Fibroblast of skin of abdomen (primary cell): ENCODE data around the gene ARPC3. TPM values are rescaled to one million over a fixed set of nuclear protein-coding genes. Genes with fewer than 3 reads are reported as not detected.
"Not testable (repeated sequence)": the region's sequence is repeated elsewhere in the genome, so short reads cannot be mapped to it uniquely, and the experiment has no call there.

ENCODE experiments used
- DNase-seq: peaks from one replicate; pipeline ENCODE4 v3.0.0-alpha.2; 2013
- polyA plus RNA-seq, 2 experiments: library from polyadenylated mRNA; unstranded; fragments of 120-200 nt; gene quantifications; one replicate each; pipeline ENCODE4 v1.2.1, GENCODE V29; 2013; ENCODE audit not compliant: insufficient read length in 2 of 2

The ARPC3 gene
- 297 TPM for polyA plus RNA-seq (2013, experiment 1 of 2; ENCODE audit: insufficient read length)
- 300 TPM for polyA plus RNA-seq (2013, experiment 2 of 2; ENCODE audit: insufficient read length)

DNA sequence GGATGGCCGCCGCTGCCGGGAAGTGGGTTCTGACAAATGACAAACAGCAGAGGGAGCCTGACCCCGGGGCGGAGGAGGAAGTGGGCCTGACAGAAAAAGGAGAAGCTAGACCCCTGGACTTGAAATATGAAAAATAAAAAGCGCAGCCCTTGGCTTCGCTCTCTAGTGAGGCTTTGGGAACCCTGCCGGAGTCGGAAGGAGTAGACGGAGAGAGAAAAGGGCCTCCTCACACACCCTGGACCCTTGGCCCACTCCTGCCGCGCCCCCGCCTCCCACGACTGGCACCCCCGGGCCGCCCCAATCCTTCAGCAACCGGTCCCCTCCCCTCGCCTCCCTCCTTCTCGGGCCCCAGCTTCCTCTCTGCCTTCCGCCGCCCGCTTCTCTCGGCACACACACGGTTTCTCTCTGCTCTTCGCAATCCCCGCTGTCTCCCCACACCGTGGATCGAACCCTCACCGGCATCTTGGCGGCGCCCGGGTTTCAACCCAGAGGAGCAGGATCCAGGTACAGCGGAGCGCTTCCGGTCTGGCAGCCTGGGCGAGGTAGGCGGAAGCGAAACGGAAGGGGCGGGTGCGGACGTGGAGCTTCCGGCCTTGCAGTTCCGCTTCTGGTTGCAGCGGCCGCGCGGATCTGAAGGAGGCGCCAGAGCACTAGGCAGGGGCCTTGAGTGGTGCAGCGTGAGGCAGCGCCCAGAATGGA is at the start of gene ARPC3:
ARPC3 (minus strand) TSS at position 539 of the 699 bp plus-strand sequence; CDS start at position 462, 77 bp downstream.
- DNase-seq = peak; percentile 95

DNA sequence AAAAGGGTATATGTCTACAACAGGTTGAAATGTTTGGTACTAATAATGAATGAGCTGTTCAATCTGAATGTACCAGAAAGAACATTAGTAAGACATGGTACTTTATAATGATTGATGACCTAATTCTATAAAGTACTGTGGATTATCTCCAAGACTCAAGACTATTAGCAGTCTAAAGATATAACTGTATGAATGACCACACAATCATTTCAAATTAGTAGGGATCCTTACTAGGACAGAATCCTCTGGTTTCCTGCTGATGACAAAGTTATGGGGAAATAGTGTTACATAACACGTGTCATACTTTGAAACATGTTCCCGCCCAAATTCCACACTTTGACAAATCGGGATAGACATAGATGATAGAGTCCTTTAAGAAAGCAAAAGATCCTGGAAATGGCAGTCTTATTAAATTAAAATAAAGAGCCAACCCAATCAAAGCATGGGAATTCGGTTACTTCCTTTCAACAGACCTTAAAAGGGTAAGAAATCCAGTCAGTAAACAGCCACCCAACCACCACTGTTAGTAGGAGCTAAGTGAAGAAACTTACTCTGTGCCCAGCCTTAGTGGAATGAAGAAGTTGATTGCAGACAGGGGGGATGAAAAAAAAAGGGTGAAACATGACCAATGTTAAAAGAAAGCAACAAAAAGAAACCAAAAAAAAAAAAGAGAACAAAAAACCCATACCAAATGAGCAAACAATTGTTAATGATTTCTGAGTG is 49.0 kb upstream of the ARPC3 start:
- DNase-seq = peak; percentile 39

DNA sequence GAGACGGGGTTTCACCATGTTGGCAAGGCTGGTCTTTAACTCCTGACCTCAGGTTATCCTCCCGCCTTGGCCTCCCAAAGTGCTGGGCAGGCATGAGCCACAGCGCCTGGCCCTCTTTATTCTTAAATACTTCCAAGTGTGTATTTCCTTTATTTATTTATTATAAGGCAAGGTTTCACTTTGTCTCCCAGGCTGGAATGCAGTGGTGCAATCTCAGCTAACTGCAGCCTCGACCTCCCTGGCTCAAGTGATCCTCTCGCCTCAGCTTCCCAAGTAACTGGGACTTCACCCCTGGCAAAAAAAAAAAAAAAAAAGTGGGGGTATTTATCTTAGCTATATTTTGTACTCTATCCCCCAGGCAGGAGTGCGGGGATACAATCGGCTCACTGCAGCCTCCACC is 25.3 kb upstream of the ARPC3 start:
- DNase-seq = no peak

DNA sequence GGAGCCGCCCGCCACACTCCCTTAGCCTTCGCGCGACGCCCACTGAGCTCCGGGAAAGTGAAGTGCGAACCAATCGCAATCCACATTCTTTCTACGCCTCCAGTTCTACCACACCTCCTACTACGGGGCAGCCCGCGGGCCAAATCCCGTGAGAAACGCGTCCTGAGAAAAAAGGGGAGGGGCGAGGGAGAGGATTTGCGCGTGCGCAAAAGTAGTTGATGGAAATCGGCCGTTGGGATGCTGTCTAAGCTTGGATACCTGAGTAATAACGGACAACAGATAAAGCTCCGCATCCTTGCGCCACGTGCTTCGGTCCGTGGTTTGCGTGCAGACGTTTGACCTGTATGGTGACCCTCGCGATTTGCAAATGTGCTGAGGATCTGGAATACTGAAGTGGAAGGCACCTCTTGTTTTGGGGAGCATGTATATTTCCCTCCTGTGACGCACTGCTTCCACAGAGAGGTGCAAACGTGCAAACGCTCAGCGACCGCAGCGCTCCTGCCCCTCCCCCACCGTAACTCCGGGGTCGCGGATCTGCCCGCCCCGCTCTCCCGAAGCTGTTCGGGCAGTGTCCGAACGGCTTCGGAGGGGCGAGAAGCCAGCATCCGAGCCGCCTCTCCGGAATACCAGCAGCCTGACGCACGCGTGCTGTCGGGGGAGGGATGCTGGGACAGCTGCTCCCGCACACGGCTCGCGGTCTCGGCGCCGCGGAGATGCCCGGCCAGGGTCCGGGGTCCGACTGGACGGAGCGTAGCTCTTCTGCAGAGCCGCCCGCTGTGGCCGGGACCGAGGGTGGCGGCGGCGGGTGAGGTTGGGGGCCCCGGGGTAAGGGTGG is 18.3 kb upstream of the ARPC3 start, which contains the start of the genes FAM216A and GPN3:
FAM216A (plus strand) TSS at position 632 of the 835 bp plus-strand sequence; CDS start at position 663, 31 bp downstream.
GPN3 (minus strand) TSS at position 44 of the 835 bp plus-strand sequence. CDS start 54 bp downstream, outside the sequence.
- DNase-seq = peak; percentile 99

DNA sequence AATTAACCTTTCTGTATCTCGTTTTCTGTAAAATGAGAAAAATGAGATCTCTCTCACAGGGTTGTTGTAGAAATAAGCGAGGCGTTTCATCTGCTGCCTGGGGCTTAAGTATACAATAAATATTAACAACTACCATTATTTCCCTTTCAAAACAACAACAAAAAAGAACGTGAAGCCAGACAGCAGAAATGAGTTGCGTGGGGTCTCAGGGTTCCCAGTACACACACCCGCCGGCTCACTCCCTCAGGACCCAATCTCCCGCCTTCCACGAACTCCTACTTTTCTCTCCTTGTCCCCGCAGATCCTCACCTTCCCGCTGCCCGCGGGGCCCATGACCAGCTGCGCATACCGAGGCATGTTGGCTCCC is 17.7 kb upstream of the ARPC3 start:
- DNase-seq = no peak

DNA sequence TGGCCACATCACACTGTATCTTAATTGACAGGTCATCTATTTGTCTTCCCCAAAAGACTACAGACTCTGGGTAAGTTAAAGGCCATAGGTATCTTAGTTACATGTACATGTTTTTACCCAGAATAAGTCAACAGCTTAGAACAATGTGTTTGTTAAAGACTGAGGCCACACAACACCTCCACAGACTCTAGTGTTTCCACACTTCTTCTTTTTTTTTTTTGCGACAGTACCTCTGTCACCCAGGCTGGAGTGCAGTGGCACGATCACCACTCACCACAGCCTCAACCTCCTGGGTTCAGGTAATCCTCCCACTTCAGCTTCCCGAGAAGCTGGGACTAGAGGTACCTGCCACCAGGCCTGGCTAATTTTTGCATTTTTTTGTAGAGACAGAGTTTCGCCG is 16.7 kb upstream of the ARPC3 start:
- DNase-seq = no peak

DNA sequence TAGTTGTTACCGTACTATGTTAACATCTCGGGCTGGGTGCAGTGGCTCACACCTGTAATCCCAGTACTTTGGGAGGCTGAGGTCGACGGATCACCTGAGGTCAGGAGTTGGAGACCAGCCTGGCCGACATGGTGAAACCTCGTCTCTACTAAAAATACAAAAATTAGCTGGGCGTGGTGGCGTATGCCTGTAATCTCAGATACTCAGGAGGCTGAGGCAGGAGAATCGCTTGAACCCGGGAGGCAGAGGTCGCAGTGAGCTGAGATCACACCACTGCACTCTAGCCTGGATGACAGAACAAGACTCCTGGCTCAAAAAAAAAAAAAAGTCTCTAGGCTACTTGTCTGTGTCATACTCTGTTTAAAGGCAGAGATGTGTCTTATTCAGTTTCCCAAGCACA is 15.6 kb upstream of the ARPC3 start:
- DNase-seq = not testable (repeated sequence)

DNA sequence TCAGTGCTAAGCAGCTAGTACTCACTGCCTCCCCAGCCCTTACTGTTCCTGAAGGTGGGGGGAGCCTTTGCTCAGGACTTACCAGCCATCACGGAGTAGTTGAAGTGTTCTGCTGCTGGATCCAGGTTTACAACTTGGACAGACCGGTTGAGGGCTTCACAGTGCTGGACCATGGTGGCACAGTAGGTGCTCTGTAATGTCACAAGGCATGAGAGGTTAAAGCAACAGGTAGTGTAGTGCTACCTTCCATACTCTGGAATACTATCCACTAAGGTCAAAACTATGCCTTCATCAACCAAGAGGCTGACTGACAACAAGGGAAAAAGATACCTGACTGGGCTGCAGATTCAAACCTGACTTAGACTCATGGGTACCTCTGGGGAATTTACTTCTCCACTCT is 14.9 kb upstream of the ARPC3 start:
- DNase-seq = no peak

DNA sequence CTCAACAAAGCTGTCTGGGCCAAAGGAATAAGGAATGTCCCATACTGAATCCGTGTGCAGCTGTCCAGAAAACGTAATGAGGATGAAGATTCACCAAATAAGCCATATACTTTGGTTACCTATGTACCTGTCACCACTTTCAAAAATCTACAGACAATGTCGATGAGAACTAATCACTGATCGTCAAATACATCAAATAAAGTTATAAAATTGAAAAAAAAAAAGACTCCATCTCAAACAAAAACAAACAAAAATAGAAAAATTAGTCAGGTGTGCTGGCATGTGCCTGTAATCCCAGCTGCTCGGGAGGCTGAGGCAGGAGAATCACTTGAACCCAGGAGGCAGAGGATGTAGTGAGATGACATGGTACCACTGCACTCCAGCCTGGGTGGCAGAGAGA is 11.1 kb upstream of the ARPC3 start:
- DNase-seq = not testable (repeated sequence)

DNA sequence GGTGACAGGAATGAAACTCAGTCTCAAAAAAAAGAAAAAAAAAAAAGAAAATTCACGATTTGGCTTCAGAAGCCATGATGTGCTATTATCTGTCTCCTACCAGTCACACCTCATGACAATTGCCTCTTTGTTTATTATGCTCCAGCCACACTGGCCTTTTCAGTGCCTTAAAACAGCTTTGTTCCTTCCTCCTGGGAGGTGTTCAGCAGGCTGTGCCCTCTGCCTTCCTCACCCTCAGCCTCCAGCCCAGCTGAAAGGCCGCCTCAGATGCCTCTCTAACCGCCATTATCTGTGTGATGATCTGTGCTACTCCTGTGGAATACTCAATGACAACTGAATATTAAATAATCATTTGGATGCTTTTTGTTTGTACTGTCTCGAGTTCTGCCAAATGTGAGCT is 8.6 kb upstream of the ARPC3 start:
- DNase-seq = no peak

DNA sequence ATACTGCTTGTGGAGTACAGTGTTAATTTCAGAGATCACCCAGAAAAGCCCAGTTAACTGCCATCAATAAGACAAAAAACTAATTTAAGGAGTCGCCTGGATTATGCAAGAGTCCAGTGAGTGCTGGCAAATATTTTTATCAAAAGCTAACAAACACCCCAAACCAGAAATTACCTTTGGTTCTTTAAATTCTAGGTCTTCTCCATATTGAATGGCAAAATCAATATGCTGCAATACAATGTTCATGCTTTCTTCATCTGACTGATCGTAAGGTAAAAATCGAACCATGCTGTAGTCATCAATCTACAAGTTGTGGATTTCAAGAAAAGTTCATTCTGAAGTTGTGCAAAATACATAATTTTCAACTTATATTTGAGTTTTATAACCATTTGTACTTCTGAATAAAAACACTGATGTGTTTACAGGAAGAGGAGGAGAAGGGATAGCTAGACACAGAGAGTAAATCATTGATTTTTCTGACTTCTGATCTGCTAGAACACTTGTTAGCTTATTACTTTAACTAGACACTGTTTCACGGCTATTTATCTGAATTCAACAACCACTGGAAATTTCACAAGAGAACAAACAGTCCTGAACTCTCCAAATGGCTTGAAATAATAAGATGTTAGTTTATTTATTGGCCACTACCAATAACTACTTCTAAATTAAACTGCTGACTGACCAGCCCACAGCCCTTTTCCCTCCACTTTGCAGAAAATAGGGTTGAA is 3.6 kb upstream of the ARPC3 start:
- DNase-seq = no peak

DNA sequence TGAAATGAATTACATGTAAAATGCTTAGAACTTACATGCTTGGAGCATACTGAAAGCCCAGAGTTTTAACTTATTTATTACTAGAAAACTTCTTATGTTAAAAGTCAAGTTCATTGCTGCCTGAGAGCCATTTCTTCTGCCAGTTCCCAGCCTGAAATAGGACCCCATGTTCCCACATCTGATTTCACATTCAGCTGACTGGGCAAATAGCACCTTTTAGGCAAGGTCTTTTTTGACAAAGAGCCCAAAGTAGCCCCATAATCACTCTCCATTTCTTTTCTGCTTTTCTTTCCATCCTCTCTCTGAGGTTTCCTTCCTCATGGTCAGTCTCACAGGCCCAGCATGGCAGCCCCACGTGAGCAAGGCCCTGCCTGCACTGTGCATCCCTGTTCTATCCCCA is 1.1 kb upstream of the ARPC3 start:
- DNase-seq = no peak

DNA sequence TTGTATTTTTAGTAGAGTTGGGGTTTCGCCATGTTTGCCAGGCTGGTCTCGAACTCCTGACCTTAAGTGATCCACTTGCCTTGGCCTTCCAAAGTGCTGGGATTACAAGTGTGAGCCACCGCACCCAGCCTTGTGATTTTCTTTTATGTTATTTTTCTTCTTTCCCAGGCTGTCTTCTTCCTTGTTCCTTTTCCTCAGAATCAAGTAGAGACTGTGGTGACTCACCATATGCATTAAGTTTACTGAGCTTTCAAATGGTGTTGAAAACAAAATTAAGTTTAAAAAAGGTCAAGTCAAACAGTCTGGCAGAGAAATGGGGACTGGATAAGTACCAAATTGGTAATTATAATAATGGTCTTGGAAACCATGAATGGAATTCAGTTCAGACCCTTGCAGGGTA is 5.7 kb downstream of the ARPC3 start:
- DNase-seq = no peak

DNA sequence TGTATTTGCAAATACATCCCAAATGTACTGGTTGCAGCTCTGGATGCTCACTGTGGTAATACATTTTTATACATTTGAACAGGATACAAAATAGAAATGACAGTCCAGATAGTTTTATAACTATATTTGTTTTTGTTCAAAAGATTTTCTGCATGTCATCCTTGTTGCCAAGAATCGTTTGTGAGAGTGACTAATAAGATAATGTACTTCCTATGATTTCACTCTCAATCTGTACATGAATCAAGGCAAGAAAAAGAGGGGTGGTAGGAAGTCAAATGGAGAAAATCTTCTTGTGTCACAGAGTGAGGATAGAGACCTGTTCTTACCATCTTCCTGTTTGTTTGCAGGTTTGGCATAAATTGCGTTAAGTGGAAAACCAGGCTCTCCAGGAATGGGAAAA is 13.9 kb downstream of the ARPC3 start:
- no peak for DNase-seq

DNA sequence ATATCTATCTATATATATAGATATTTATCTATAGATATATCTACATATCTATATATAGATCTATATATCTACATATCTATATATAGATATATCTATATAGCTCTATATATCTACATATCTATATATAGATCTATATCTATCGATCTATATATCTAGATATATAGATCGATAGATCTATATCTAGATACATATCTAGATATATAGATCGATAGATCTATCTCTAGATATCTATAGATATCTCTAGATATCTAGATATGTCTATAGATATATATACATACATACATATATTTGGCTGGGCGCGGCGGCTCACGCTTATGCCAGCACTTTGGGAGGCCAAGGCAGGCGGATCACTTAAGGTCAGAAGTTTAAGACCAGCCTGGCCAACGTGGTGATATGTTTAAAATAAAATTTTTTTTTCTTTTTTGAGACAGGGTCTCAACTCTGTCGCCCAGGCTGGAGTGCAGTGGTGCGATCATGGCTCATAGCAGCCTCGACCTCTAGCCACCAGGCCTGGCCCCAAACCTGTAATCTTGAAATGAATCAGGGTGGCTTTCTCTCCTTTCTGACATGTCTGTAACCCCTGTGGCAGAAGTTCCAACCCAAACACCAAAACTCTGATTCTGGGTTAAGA is 18.1 kb downstream of the ARPC3 start:
- DNase-seq = no peak

DNA sequence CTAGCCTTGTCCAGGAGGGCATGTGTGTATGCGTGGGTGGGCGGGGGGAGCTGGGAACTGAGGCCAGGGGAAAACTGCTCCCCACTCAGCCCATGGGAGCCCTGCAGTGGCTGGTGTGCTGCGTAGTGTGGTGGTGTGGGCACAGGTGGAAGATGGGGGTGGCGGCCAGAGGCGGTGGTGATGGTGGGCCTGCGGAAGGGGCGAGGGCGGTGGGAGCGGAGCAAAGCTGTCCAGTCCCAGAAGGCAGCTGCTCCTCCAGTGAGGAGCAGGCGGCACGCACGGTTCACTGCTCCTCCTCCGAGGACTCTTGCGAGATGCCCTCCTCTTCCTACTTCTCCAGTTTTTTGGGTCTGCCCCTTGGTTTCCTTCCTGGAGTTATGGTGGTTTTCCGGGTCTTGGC is 20.5 kb downstream of the ARPC3 start:
- not testable (repeated sequence) for DNase-seq

DNA sequence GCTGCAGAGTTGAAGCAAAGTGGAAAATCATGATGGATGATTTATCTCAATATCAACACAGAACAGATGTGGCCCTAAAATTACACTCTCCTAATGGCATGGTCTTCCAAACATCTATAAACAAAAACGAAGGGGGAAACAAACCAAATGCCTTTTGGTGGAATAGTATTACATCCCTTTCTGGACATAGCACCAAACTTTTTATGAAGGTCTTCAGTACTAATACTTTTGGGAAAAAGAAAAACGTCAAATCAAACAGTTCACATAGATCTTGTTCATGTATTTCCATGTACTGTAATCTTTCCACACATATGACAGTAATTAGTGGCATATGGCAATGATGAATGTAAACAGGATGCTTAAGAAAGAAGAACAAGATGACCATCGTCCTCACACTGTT is 23.7 kb downstream of the ARPC3 start:
- DNase-seq = peak; percentile 26

DNA sequence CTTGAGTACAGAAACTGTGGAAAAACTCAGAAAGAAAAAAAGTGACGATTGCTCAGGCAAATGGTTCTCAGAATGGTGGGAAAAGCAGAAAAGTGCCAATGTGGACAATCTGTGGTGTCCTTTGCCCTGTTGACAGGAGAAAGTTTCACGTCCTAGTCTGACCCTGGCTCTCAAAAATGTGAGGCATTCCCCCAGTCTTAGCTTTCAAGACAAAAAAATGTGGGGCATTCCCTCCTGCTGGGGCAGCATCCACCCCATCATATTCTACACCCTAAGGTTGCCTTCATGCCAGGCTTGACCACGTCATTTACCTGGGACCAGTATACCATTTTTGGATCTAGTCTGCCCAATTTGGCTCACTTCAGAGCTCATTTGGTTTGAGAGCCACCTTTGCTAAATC is 25.9 kb downstream of the ARPC3 start:
- DNase-seq = no peak

DNA sequence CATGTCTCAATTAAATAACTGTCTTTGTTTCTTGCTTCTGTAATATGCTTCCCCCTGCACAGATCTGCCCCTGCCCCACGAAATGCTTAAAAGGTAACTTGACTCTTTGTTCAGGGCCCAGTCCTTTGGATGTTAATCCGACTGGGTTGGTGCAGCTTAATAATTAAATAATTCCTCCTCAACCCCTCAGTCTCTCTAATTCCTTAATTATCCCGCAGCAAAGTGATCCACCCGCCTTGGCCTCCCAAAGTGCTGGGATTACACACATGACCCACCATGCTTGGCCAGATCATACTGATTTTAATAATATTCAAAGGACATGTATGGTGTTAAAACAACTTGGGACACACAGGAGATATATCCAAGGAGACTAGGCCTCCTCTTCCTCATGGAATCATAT is 28.4 kb downstream of the ARPC3 start:
- DNase-seq = no peak

DNA sequence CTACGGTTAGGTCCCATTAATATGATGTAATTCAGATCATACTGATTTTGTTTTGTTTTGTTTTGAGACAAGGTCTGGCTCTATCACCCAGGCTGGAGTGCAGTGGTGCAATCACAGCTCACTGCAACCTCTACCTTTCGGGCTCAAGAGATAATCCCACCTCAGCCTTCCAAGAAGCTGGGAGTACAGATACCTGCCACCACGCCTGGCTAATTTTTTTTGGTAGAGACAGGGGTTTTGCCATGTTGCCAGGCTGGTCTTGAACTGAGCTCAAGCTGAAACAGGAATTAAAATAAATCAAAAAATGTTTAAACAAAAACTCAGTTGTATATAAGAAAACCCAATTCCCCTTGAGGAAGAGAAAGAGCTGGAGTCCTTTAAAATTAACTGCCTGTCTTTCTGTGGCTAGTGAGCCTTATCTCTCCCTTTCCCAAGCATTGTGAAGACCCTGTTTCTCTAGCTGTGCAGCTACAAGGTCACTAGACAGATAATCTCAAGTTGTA is 28.9 kb downstream of the ARPC3 start:
- DNase-seq = no peak

DNA sequence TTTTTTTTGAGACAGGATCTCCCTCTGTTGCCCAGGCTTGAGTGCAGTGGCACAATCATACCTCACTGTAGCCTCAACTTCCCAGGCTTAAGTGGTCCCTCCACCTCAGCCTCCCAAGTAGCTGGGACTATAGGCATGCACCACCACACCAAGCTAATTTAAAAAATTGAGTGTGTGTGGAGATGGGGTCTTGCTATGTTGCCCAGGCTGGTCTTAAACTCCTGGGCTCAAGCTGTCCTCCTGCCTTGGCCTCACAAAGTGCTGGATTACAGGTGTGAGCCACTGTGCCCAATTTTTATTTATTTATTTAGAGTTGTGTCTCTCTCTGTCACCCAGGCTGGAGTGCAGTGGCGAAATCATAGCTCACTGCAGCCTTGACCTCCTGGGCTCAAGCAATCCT is 29.5 kb downstream of the ARPC3 start:
- DNase-seq = not testable (repeated sequence)

DNA sequence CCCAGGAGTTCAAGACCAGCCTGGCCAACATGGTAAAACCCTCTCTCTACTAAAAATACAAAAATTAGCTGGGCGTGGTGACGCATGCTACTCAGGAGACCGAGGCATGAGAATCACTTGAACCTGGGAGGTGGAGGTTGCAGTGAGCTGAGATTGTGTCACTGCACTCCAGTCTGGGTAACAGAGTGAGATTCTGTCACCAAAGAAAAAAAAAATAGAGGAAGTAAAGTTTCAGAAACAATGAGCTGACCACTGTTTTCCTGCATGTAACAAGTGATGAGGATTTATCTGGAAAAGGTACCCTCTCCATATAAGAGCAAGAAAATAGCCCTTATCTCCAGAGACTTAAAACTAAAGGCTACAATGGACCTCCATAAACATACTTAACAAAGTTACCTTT is 33.0 kb downstream of the ARPC3 start:
- not testable (repeated sequence) for DNase-seq
